ENCODE data around the gene RNASEH2A.

RNASEH2A gene

GRCh38 chr19:12782424-12783290 is 23.7 kb upstream of the RNASEH2A start:
- peak; percentile 86 for DNase-seq (ENCODE audit: low spot score)

GRCh38 chr19:12783291-12783848 is 23.0 kb upstream of the RNASEH2A start:
- no peak for DNase-seq (ENCODE audit: low spot score)

- DNase-seq (ENCODE audit: low spot score), result no peak
These were observed 22.5 kb upstream of the RNASEH2A start for GRCh38 chr19:12783849-12784393.

- no peak for DNase-seq (ENCODE audit: low spot score)
These were observed 22.0 kb upstream of the RNASEH2A start for GRCh38 chr19:12784394-12784870.

- no peak for DNase-seq (ENCODE audit: low spot score)
These were observed 21.4 kb upstream of the RNASEH2A start for GRCh38 chr19:12784871-12785430.

- no peak for DNase-seq (ENCODE audit: low spot score)
These were observed 20.9 kb upstream of the RNASEH2A start for GRCh38 chr19:12785431-12786031.

GRCh38 chr19:12786141-12786870 is 20.1 kb upstream of the RNASEH2A start:
- no peak for DNase-seq (ENCODE audit: low spot score)

GRCh38 chr19:12786952-12787351 is 19.4 kb upstream of the RNASEH2A start:
- no peak for DNase-seq (ENCODE audit: low spot score)

- DNase-seq (ENCODE audit: low spot score), result no peak
These were observed 18.9 kb upstream of the RNASEH2A start for GRCh38 chr19:12787458-12787857.

GRCh38 chr19:12788042-12788681 is 18.2 kb upstream of the RNASEH2A start:
- no peak for DNase-seq (ENCODE audit: low spot score)

- no peak for DNase-seq (ENCODE audit: low spot score)
These were observed 17.7 kb upstream of the RNASEH2A start for GRCh38 chr19:12788682-12789097.

- DNase-seq (ENCODE audit: low spot score), result no peak
These were observed 17.1 kb upstream of the RNASEH2A start for GRCh38 chr19:12789098-12789903.

- peak; percentile 94 for DNase-seq (ENCODE audit: low spot score)
These were observed 16.3 kb upstream of the RNASEH2A start for GRCh38 chr19:12789904-12790619.

GRCh38 chr19:12790628-12791344 is 15.6 kb upstream of the RNASEH2A start:
- no peak for DNase-seq (ENCODE audit: low spot score)

- DNase-seq (ENCODE audit: low spot score), result peak; percentile 91
These were observed 14.9 kb upstream of the RNASEH2A start, which contains the start of gene JUNB for GRCh38 chr19:12791345-12792050. JUNB (plus strand) TSS chr19:12791486; CDS start chr19:12791772, 286 bp downstream.

- DNase-seq (ENCODE audit: low spot score), result peak; percentile 74
These were observed 14.1 kb upstream of the RNASEH2A start for GRCh38 chr19:12792051-12792852.

GRCh38 chr19:12792853-12793289 is 13.5 kb upstream of the RNASEH2A start:
- no peak for DNase-seq (ENCODE audit: low spot score)
